ENCODE measurements around the gene CASP8AP2.
"Not testable (repeated sequence)": the region's sequence is repeated elsewhere in the genome, so short reads cannot be mapped to it uniquely, and the experiment has no call there.

The CASP8AP2 gene

GRCh38 chr6:89874438-89874837, 44.8 kb downstream of the CASP8AP2 start:
- no peaks in the 10 kb centered on the region for H3K9me3 ChIP-seq (ENCODE audit: low read length)
- peaks cover 29% of the 10 kb centered on the region for H3K36me3 ChIP-seq (ENCODE audit: insufficient read depth, low read length)
- H2AFZ ChIP-seq (ENCODE audit: low read depth, low read length) = no peak overlapping the region

GRCh38 chr6:89886378-89887120, 56.9 kb downstream of the CASP8AP2 start:
- Histone ChIP-seq H3K4me3 (ENCODE audit: low read length) (no peak overlapping the region), H2AFZ (ENCODE audit: low read depth, low read length) (no peak overlapping the region), H3K4me1 (ENCODE audit: insufficient read depth, low read length) (no peaks in the 10 kb centered on the region), H3K9me3 (ENCODE audit: low read length) (no peaks in the 10 kb centered on the region), H3K36me3 (ENCODE audit: insufficient read depth, low read length) (no peaks in the 10 kb centered on the region), H3K27me3 (ENCODE audit: insufficient read depth, low read length) (no peaks in the 10 kb centered on the region)

More at GRCh38 chr6:89874438-89874837, 44.8 kb downstream of the CASP8AP2 start:
- Histone ChIP-seq H3K4me3 (ENCODE audit: low read length) (no peak overlapping the region), H3K4me1 (ENCODE audit: insufficient read depth, low read length) (no peaks in the 10 kb centered on the region), H3K27me3 (ENCODE audit: insufficient read depth, low read length) (no peaks in the 10 kb centered on the region)

GRCh38 chr6:89887452-89888137, 57.9 kb downstream of the CASP8AP2 start:
- H3K36me3 ChIP-seq (ENCODE audit: insufficient read depth, low read length) = no peaks in the 10 kb centered on the region
- H3K27me3 ChIP-seq (ENCODE audit: insufficient read depth, low read length) = peaks cover 2% of the 10 kb centered on the region
- no peaks in the 10 kb centered on the region for H3K9me3 ChIP-seq (ENCODE audit: low read length)
- no peak overlapping the region for H3K4me3 ChIP-seq (ENCODE audit: low read length)
- no peaks in the 10 kb centered on the region for H3K4me1 ChIP-seq (ENCODE audit: insufficient read depth, low read length)
- no peak overlapping the region for H2AFZ ChIP-seq (ENCODE audit: low read depth, low read length)

- H3K4me1 ChIP-seq (ENCODE audit: insufficient read depth, low read length) = no peaks in the 10 kb centered on the region
- H3K27me3 ChIP-seq (ENCODE audit: insufficient read depth, low read length) = peaks cover 2% of the 10 kb centered on the region
- H3K9me3 ChIP-seq (ENCODE audit: low read length) = no peaks in the 10 kb centered on the region
- H2AFZ ChIP-seq (ENCODE audit: low read depth, low read length) = no peak overlapping the region
- no peak overlapping the region for H3K4me3 ChIP-seq (ENCODE audit: low read length)
- no peaks in the 10 kb centered on the region for H3K36me3 ChIP-seq (ENCODE audit: insufficient read depth, low read length)
Measured at GRCh38 chr6:89888138-89888514, 58.4 kb downstream of the CASP8AP2 start.

- no peaks in the 10 kb centered on the region for H3K4me1 ChIP-seq (ENCODE audit: insufficient read depth, low read length)
- H3K36me3 ChIP-seq (ENCODE audit: insufficient read depth, low read length) = no peaks in the 10 kb centered on the region
- no peaks in the 10 kb centered on the region for H3K9me3 ChIP-seq (ENCODE audit: low read length)
- H2AFZ ChIP-seq (ENCODE audit: low read depth, low read length) = no peak overlapping the region
- H3K27me3 ChIP-seq (ENCODE audit: insufficient read depth, low read length) = peaks cover 2% of the 10 kb centered on the region
- no peak overlapping the region for H3K4me3 ChIP-seq (ENCODE audit: low read length)
Measured at GRCh38 chr6:89888871-89889270, 59.2 kb downstream of the CASP8AP2 start.

- not testable (repeated sequence) for H2AFZ ChIP-seq (ENCODE audit: low read depth, low read length); H3K36me3 ChIP-seq (ENCODE audit: insufficient read depth, low read length); H3K4me1 ChIP-seq (ENCODE audit: insufficient read depth, low read length); H3K4me3 ChIP-seq (ENCODE audit: low read length); H3K27me3 ChIP-seq (ENCODE audit: insufficient read depth, low read length); H3K9me3 ChIP-seq (ENCODE audit: low read length)
Measured at GRCh38 chr6:89890845-89891528, 61.3 kb downstream of the CASP8AP2 start.

- not testable (repeated sequence) for H3K4me1 ChIP-seq (ENCODE audit: insufficient read depth, low read length); H3K9me3 ChIP-seq (ENCODE audit: low read length); H2AFZ ChIP-seq (ENCODE audit: low read depth, low read length); H3K4me3 ChIP-seq (ENCODE audit: low read length); H3K27me3 ChIP-seq (ENCODE audit: insufficient read depth, low read length); H3K36me3 ChIP-seq (ENCODE audit: insufficient read depth, low read length)
Measured at GRCh38 chr6:89892577-89892976, 62.9 kb downstream of the CASP8AP2 start.

GRCh38 chr6:89894169-89894568, 64.5 kb downstream of the CASP8AP2 start, which contains the start of gene GJA10:
Gene GJA10, plus strand, starts transcription at chr6:89894469. Its CDS starts 0 bp downstream, at chr6:89894469.
- H3K27me3 ChIP-seq (ENCODE audit: insufficient read depth, low read length) = peaks cover 2% of the 10 kb centered on the region
- no peaks in the 10 kb centered on the region for H3K36me3 ChIP-seq (ENCODE audit: insufficient read depth, low read length)
- no peaks in the 10 kb centered on the region for H3K9me3 ChIP-seq (ENCODE audit: low read length)
- H2AFZ ChIP-seq (ENCODE audit: low read depth, low read length) = no peak within 1 kb of the TSS
- no peak within 1 kb of the TSS for H3K4me3 ChIP-seq (ENCODE audit: low read length)
- H3K4me1 ChIP-seq (ENCODE audit: insufficient read depth, low read length) = no peaks in the 10 kb centered on the region

GRCh38 chr6:89895276-89895874, 65.7 kb downstream of the CASP8AP2 start:
- H3K4me3 ChIP-seq (ENCODE audit: low read length) = no peak overlapping the region
- no peak overlapping the region for H2AFZ ChIP-seq (ENCODE audit: low read depth, low read length)
- no peaks in the 10 kb centered on the region for H3K36me3 ChIP-seq (ENCODE audit: insufficient read depth, low read length)
- H3K4me1 ChIP-seq (ENCODE audit: insufficient read depth, low read length) = no peaks in the 10 kb centered on the region
- peaks cover 2% of the 10 kb centered on the region for H3K27me3 ChIP-seq (ENCODE audit: insufficient read depth, low read length)
- H3K9me3 ChIP-seq (ENCODE audit: low read length) = no peaks in the 10 kb centered on the region

GRCh38 chr6:89910001-89910901, 80.6 kb downstream of the CASP8AP2 start:
- H3K36me3 ChIP-seq (ENCODE audit: insufficient read depth, low read length); H3K27me3 ChIP-seq (ENCODE audit: insufficient read depth, low read length); H3K4me1 ChIP-seq (ENCODE audit: insufficient read depth, low read length); H2AFZ ChIP-seq (ENCODE audit: low read depth, low read length); H3K9me3 ChIP-seq (ENCODE audit: low read length): not testable (repeated sequence)
- H3K4me3 ChIP-seq (ENCODE audit: low read length) = peak overlapping the region; percentile 31

GRCh38 chr6:89910902-89911240, 81.2 kb downstream of the CASP8AP2 start:
- H3K27me3 ChIP-seq (ENCODE audit: insufficient read depth, low read length) = no peaks in the 10 kb centered on the region
- no peak overlapping the region for H3K4me3 ChIP-seq (ENCODE audit: low read length)
- H3K9me3 ChIP-seq (ENCODE audit: low read length) = peaks cover 1% of the 10 kb centered on the region
- H2AFZ ChIP-seq (ENCODE audit: low read depth, low read length) = no peak overlapping the region
- H3K36me3 ChIP-seq (ENCODE audit: insufficient read depth, low read length) = no peaks in the 10 kb centered on the region
- H3K4me1 ChIP-seq (ENCODE audit: insufficient read depth, low read length) = peaks cover 3% of the 10 kb centered on the region

- H3K36me3 ChIP-seq (ENCODE audit: insufficient read depth, low read length) = no peaks in the 10 kb centered on the region
- no peaks in the 10 kb centered on the region for H3K27me3 ChIP-seq (ENCODE audit: insufficient read depth, low read length)
Measured at GRCh38 chr6:89916136-89916920, 86.6 kb downstream of the CASP8AP2 start.

More at GRCh38 chr6:89916136-89916920, 86.6 kb downstream of the CASP8AP2 start:
- Histone ChIP-seq H3K9me3 (ENCODE audit: low read length) (peaks cover 8% of the 10 kb centered on the region), H2AFZ (ENCODE audit: low read depth, low read length) (no peak overlapping the region), H3K4me3 (ENCODE audit: low read length) (no peak overlapping the region), H3K4me1 (ENCODE audit: insufficient read depth, low read length) (no peaks in the 10 kb centered on the region)
